CD14-positive monocyte (primary cell): ENCODE measurements around the gene SCAPER. TPM values are rescaled to one million over a fixed set of nuclear protein-coding genes. Genes with fewer than 3 reads are reported as not detected.
"Not testable (repeated sequence)": the region's sequence is repeated elsewhere in the genome, so short reads cannot be mapped to it uniquely, and the experiment has no call there.

Source experiments
- DNase-seq, 3 donors: peaks; one replicate each; pipeline ENCODE4 v3.0.0-alpha.2; 2011 to 2022
- H2AFZ ChIP-seq: 2 replicates; pipeline ENCODE4 v1.6.0; 2012; ENCODE audit warnings: mild to moderate bottlenecking, low read depth, low read length, inconsistent platforms; ENCODE audit not compliant: insufficient read depth, poor library complexity, severe bottlenecking
- H3K27ac ChIP-seq, 2 donors: 1 replicate in 1 of 2; 2 replicates in 1 of 2; pipeline ENCODE4 v1.5.1; 2012 to 2013; ENCODE audit warnings: low read length in 2 of 2, control low read depth in 1 of 2, inconsistent platforms in 1 of 2, low read depth in 1 of 2, mild to moderate bottlenecking in 1 of 2
- H3K27me3 ChIP-seq, 2 donors: one replicate each; pipeline versions ENCODE4 v1.6.0 to v1.6.1; 2011 to 2013; ENCODE audit warnings: low read length in 2 of 2; ENCODE audit not compliant: control insufficient read depth in 2 of 2, insufficient read depth in 2 of 2
- H3K36me3 ChIP-seq, 2 donors: replicated peaks in 1 of 2; 1 replicate in 1 of 2; 2 replicates in 1 of 2; pipeline versions ENCODE4 v1.5.1 to v1.6.1; 2012 to 2013; ENCODE audit warnings: low read length in 2 of 2, control low read depth in 1 of 2, inconsistent platforms in 1 of 2, mild to moderate bottlenecking in 1 of 2; ENCODE audit not compliant: insufficient read depth in 2 of 2, control insufficient read depth in 1 of 2
- H3K4me1 ChIP-seq, 2 donors: 1 replicate in 1 of 2; 2 replicates in 1 of 2; pipeline versions ENCODE4 v1.5.1 to v1.6.1; 2012 to 2013; ENCODE audit warnings: low read length in 2 of 2, control low read depth in 1 of 2, inconsistent platforms in 1 of 2, mild to moderate bottlenecking in 1 of 2, moderate library complexity in 1 of 2; ENCODE audit not compliant: insufficient read depth in 2 of 2, control insufficient read depth in 1 of 2
- H3K4me2 ChIP-seq: replicated peaks from 2 replicates; pipeline ENCODE3; 2012; ENCODE audit warnings: low read length, moderate library complexity, mild to moderate bottlenecking; ENCODE audit not compliant: poor library complexity, severe bottlenecking; ENCODE audit errors: extremely low read depth
- H3K4me3 ChIP-seq, 3 experiments: fragments of 200-600 bp in 1 of 3; sonication (generic) in 1 of 3; replicated peaks in 1 of 3; 1 replicate in 2 of 3; 2 replicates in 1 of 3; pipeline ENCODE4 v1.5.1; 2011 to 2013; ENCODE audit warnings: low read length in 3 of 3, mild to moderate bottlenecking in 3 of 3, control low read depth in 2 of 3, low read depth in 2 of 3, inconsistent platforms in 1 of 3, moderate library complexity in 1 of 3
- H3K79me2 ChIP-seq: 2 replicates; pipeline ENCODE4 v1.6.0; 2012; ENCODE audit warnings: mild to moderate bottlenecking, control low read depth, inconsistent platforms, low read length, moderate library complexity; ENCODE audit not compliant: insufficient read depth
- H3K9ac ChIP-seq: 2 replicates; pipeline ENCODE4 v1.6.0; 2017; ENCODE audit warnings: low read length, mild to moderate bottlenecking; ENCODE audit not compliant: insufficient read depth, poor library complexity, severe bottlenecking
- H3K9me3 ChIP-seq, 2 donors: replicated peaks in 1 of 2; 1 replicate in 1 of 2; 2 replicates in 1 of 2; pipeline versions ENCODE4 v1.5.1 to v1.6.1; 2012 to 2013; ENCODE audit warnings: low read length in 2 of 2, control low read depth in 1 of 2; ENCODE audit not compliant: control insufficient read depth in 1 of 2, insufficient read depth in 1 of 2
- H4K20me1 ChIP-seq: 2 replicates; pipeline ENCODE4 v1.6.0; 2012; ENCODE audit warnings: mild to moderate bottlenecking, low read length, control low read depth, moderate library complexity; ENCODE audit not compliant: insufficient read depth
- H3K27ac Mint-ChIP-seq, 7 donors: one replicate each; pipeline ENCODE4 v1.8.0; 2020; ENCODE audit warnings: mild to moderate bottlenecking in 7 of 7, mixed read lengths in 7 of 7, moderate library complexity in 6 of 7, inconsistent platforms in 2 of 7
- H3K27me3 Mint-ChIP-seq, 3 donors: one replicate each; pipeline ENCODE4 v1.8.0; 2021 to 2022; ENCODE audit warnings: low read depth in 3 of 3, mild to moderate bottlenecking in 3 of 3, mixed read lengths in 3 of 3, moderate library complexity in 3 of 3, inconsistent platforms in 1 of 3
- H3K36me3 Mint-ChIP-seq, 2 donors: one replicate each; pipeline ENCODE4 v1.8.0; 2020; ENCODE audit warnings: mixed read lengths in 2 of 2, inconsistent platforms in 1 of 2, mild to moderate bottlenecking in 1 of 2
- H3K4me1 Mint-ChIP-seq: one replicate; pipeline ENCODE4 v1.8.0; 2020; ENCODE audit warnings: mild to moderate bottlenecking, mixed read lengths
- H3K4me3 Mint-ChIP-seq, 2 donors: one replicate each; pipeline ENCODE4 v1.8.0; 2020; ENCODE audit warnings: mild to moderate bottlenecking in 2 of 2, mixed read lengths in 2 of 2, moderate library complexity in 1 of 2
- H3K9me3 Mint-ChIP-seq, 7 donors: one replicate each; pipeline ENCODE4 v1.8.0; 2020 to 2022; ENCODE audit warnings: mixed read lengths in 7 of 7, mild to moderate bottlenecking in 6 of 7, moderate library complexity in 6 of 7, inconsistent platforms in 2 of 7
- CTCF ChIP-seq: fragments of 200-600 bp; IDR thresholded peaks from one replicate; pipeline ENCODE4 v1.8.0; 2022; ENCODE audit warnings: antibody characterized with exemption, mild to moderate bottlenecking
- WGBS: methylation state at CpG from one replicate; pipeline ENCODE4 v1.1.5; 2013; ENCODE audit warnings: missing lambda C conversion rate; ENCODE audit not compliant: insufficient coverage; 5-methylcytosine and 5-hydroxymethylcytosine counted together
- intact Hi-C, 2 donors: fragments of 100-400 bp; cut with micrococcal nuclease; formaldehyde crosslinking; loops; one replicate each; pipeline versions ENCODE4 v1.15.0 to v1.15.1; 2023
- polyA plus RNA-seq, 3 donors: library from polyadenylated mRNA; depleted of rRNA in 1 of 3; unstranded in 2 of 3; stranded (reverse) in 1 of 3; fragments of 300-500 nt in 2 of 3; fragments of >200 nt in 1 of 3; fragmentation: Illumina TruSeq in 2 of 3; gene quantifications; 1 replicate in 2 of 3; 2 replicates in 1 of 3; pipeline ENCODE4 v1.2.3, GENCODE V29; 2012 to 2021

Gene SCAPER
- polyA plus RNA-seq, 3 donors, result 2.5 to 5.4 (median 4.2) TPM

GRCh38 chr15:76696840-76697239 is 208.3 kb downstream of the SCAPER start:
- Histone ChIP-seq H3K27ac (no peak overlapping the region), H3K4me2 (no peak overlapping the region), H3K9ac (no peak overlapping the region), H4K20me1 (no peaks in the 10 kb centered on the region), H3K27me3 (no peaks in the 10 kb centered on the region), H3K79me2 (no peaks in the 10 kb centered on the region), H3K4me3 (no peak overlapping the region), H3K4me1 (no peaks in the 10 kb centered on the region), H3K36me3 (peaks cover 6 to 17% of the 10 kb centered on the region in 2 donors), H2AFZ (no peak overlapping the region), H3K9me3 (no peaks in the 10 kb centered on the region)
- peaks cover 20 to 35% of the 10 kb centered on the region in 2 donors for H3K36me3 Mint-ChIP-seq
- no peaks in the 10 kb centered on the region for H3K4me1 Mint-ChIP-seq
- H3K9me3 Mint-ChIP-seq, result peaks cover 0 to 2% (median 0%) of the 10 kb centered on the region in 7 donors
- no peak overlapping the region for H3K27ac Mint-ChIP-seq
- DNase-seq, result no peak
- H3K4me3 Mint-ChIP-seq, result no peak overlapping the region
- TF ChIP-seq CTCF, result no peak
- intact Hi-C loops, result no loop called here
- no peaks in the 10 kb centered on the region for H3K27me3 Mint-ChIP-seq

DNA sequence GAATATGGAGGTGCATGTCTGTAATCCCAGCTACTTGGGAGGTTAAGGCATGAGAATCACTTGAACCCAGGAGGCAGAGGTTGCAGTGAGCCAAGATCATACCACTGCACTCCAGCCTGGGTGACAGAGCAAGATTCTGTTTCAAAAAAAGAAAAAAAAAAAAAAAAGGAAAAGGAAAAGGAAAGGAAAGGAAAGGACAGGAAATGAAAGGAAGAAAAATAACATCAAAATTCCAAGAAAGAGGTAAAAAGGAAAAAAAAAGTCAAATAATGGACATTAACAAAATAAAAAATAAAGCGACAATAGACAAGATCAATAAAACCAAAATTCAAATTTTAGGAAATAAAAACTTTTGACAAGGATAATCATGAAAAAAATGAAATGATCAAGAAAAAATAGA is 212.6 kb downstream of the SCAPER start:
- H2AFZ ChIP-seq, H3K4me1 Mint-ChIP-seq, H3K27ac Mint-ChIP-seq, intact Hi-C loops, H4K20me1 ChIP-seq, H3K9me3 Mint-ChIP-seq, H3K27me3 ChIP-seq, H3K36me3 ChIP-seq, DNase-seq, H3K4me1 ChIP-seq, H3K9ac ChIP-seq, H3K27me3 Mint-ChIP-seq, H3K4me3 Mint-ChIP-seq, H3K9me3 ChIP-seq, H3K4me2 ChIP-seq, H3K4me3 ChIP-seq, H3K27ac ChIP-seq, H3K79me2 ChIP-seq: not testable (repeated sequence)
- no CpG with 5 or more reads among the region's 1 CpG for whole genome bisulfite sequencing
- peaks cover 4 to 17% of the 10 kb centered on the region in 2 donors for H3K36me3 Mint-ChIP-seq

DNA sequence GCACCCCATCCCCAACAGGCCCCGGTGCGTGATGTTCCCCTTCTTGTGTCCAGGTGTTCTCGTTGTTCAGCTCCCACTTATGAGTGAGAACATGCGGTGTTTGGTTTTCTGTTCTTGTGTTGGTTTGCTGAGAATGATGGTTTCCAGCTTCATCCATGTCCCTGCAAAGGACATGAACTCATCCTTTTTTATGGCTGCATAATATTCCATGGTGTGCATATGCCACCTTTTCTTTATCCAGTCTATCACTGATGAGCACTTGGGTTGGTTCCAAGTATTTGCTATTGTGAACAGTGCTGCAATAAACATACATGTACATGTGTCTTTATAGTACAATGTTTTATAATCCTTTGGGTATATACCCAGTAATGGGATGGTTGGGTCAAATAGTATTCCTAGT is 217.5 kb downstream of the SCAPER start:
- H3K4me1 ChIP-seq, H3K27me3 ChIP-seq, H3K4me1 Mint-ChIP-seq, H3K36me3 ChIP-seq, H3K27ac ChIP-seq, H3K27ac Mint-ChIP-seq, H3K4me3 ChIP-seq, DNase-seq, H2AFZ ChIP-seq, H3K4me2 ChIP-seq, H3K27me3 Mint-ChIP-seq, H3K9ac ChIP-seq, H3K79me2 ChIP-seq, H3K9me3 ChIP-seq, H4K20me1 ChIP-seq, intact Hi-C loops, H3K4me3 Mint-ChIP-seq: not testable (repeated sequence)
- Mint-ChIP-seq H3K9me3 (peaks cover 6 to 21% (median 10%) of the 10 kb centered on the region in 7 donors), H3K36me3 (peaks cover 11 to 25% of the 10 kb centered on the region in 2 donors)
- no CpG with 5 or more reads among the region's 4 CpGs for WGBS
